ENCODE measurements around the gene IL4I1. TPM values are rescaled to one million over a fixed set of nuclear protein-coding genes. Genes with fewer than 3 reads are reported as not detected.
A peak's percentile ranks its signal among the peaks of the same experiment; 100 is the strongest.

IL4I1 gene
- polyA plus RNA-seq, 3 donors: 5.6 to 7.6 (median 7.0) TPM

GRCh38 chr19:49857838-49858087 lies 38.9 kb downstream of the IL4I1 start:
- DNase-seq: no peak
- Histone ChIP-seq H3K9me3 (replicated peaks in 1 of 2; ENCODE audit: control insufficient read depth in 1 of 2, insufficient read depth in 1 of 2, low read length in 2 of 2) (no peaks in the 10 kb centered on the region), H3K27me3 (ENCODE audit: control insufficient read depth in 2 of 2, insufficient read depth in 2 of 2, low read length in 2 of 2) (peaks cover 0 to 2% of the 10 kb centered on the region in 2 donors), H3K9ac (ENCODE audit: insufficient read depth, low read length, poor library complexity, severe bottlenecking) (no peak overlapping the region), H3K4me3 (replicated peaks in 1 of 3; ENCODE audit: low read depth in 2 of 3, low read length in 3 of 3) (no peak overlapping the region), H3K36me3 (replicated peaks in 1 of 2; ENCODE audit: control insufficient read depth in 1 of 2, insufficient read depth in 2 of 2, low read length in 2 of 2) (peaks cover 41 to 54% of the 10 kb centered on the region in 2 donors), H3K4me2 (replicated peaks; ENCODE audit: extremely low read depth, low read length, poor library complexity, severe bottlenecking) (no peak overlapping the region), H3K4me1 (ENCODE audit: control insufficient read depth in 1 of 2, insufficient read depth in 2 of 2, low read length in 2 of 2) (peaks cover 0 to 2% of the 10 kb centered on the region in 2 donors), H3K79me2 (ENCODE audit: insufficient read depth, low read length) (peaks cover 8% of the 10 kb centered on the region), H2AFZ (ENCODE audit: insufficient read depth, low read depth, low read length, poor library complexity, severe bottlenecking) (no peak overlapping the region), H3K27ac (ENCODE audit: low read depth in 1 of 2, low read length in 2 of 2) (no peak overlapping the region), H4K20me1 (ENCODE audit: insufficient read depth, low read length) (peaks cover 79% of the 10 kb centered on the region)
- Mint-ChIP-seq H3K4me3 (no peak overlapping the region), H3K27me3 (ENCODE audit: low read depth in 3 of 3) (peaks cover 3 to 6% (median 4%) of the 10 kb centered on the region in 3 donors), H3K27ac (peak overlapping the region in 2 of 7 donors; percentile 38 to 46), H3K4me1 (peaks cover 9% of the 10 kb centered on the region), H3K9me3 (no peaks in the 10 kb centered on the region), H3K36me3 (peaks cover 29 to 61% of the 10 kb centered on the region in 2 donors)
- TF ChIP-seq, protein P1, sequence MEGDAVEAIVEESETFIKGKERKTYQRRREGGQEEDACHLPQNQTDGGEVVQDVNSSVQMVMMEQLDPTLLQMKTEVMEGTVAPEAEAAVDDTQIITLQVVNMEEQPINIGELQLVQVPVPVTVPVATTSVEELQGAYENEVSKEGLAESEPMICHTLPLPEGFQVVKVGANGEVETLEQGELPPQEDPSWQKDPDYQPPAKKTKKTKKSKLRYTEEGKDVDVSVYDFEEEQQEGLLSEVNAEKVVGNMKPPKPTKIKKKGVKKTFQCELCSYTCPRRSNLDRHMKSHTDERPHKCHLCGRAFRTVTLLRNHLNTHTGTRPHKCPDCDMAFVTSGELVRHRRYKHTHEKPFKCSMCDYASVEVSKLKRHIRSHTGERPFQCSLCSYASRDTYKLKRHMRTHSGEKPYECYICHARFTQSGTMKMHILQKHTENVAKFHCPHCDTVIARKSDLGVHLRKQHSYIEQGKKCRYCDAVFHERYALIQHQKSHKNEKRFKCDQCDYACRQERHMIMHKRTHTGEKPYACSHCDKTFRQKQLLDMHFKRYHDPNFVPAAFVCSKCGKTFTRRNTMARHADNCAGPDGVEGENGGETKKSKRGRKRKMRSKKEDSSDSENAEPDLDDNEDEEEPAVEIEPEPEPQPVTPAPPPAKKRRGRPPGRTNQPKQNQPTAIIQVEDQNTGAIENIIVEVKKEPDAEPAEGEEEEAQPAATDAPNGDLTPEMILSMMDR (IDR thresholded peaks at IDR 0.05): no peak
- WGBS (ENCODE audit: insufficient coverage): 74% methylated on average over 4 of the region's 5 CpGs
- intact Hi-C loops (cut with micrococcal nuclease): no loop called here

DNA sequence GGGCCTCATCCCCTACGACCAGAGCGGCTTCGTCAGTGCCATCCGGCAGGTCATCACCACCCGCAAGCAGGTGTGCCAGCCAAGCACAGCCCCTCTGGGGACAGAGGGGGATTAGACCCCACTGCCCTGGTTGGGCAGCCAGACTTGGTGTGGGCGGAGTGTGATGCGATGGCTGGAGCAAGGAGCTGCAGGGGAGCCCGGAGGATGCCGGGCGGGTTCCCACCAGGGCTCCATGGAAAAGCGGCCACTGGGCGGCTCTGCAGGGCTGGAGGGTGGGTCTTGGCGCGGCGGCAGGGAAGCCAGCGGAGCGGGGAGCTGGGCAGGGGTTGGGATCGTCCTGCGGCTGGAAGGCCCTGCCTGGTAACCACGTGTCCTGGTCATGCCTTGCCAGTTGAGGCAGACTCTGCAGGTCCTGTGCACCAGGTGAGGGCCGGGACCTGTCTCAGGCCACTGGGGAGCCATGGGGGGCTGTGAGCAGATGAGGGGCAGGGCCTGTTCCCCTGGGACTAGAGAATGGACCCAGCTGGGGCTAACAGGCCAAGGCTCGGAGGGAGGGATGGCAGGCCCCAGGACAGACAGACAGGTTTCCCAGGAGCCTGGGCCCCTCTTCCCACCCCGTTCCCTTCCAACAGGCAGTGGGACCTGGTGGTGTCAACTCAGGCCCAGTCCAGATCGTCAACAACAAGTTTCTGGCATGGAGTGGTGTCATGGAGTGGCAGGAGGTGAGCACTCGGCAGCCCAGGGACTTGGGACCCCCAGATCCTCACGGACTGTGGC lies 39.4 kb downstream of the IL4I1 start:
- Mint-ChIP-seq H3K27ac (peak overlapping the region in 2 of 7 donors; percentile 38 to 46), H3K9me3 (peaks cover 0 to 2% (median 0%) of the 10 kb centered on the region in 7 donors), H3K36me3 (peaks cover 34 to 62% of the 10 kb centered on the region in 2 donors), H3K4me1 (peaks cover 14% of the 10 kb centered on the region), H3K4me3 (no peak overlapping the region), H3K27me3 (ENCODE audit: low read depth in 3 of 3) (peaks cover 9 to 10% (median 9%) of the 10 kb centered on the region in 3 donors)
- peaks cover 13% of the 10 kb centered on the region for H3K79me2 ChIP-seq (ENCODE audit: insufficient read depth, low read length)
- peaks cover 3 to 7% of the 10 kb centered on the region in 2 donors for H3K4me1 ChIP-seq (ENCODE audit: control insufficient read depth in 1 of 2, insufficient read depth in 2 of 2, low read length in 2 of 2)
- 96% methylated on average over 23 of the region's 26 CpGs for WGBS (ENCODE audit: insufficient coverage)
- peaks cover 83% of the 10 kb centered on the region for H4K20me1 ChIP-seq (ENCODE audit: insufficient read depth, low read length)
- H3K27ac ChIP-seq (ENCODE audit: low read depth in 1 of 2, low read length in 2 of 2): no peak overlapping the region
- no peak for DNase-seq
- H2AFZ ChIP-seq (ENCODE audit: insufficient read depth, low read depth, low read length, poor library complexity, severe bottlenecking): no peak overlapping the region
- peaks cover 37 to 54% of the 10 kb centered on the region in 2 donors for H3K36me3 ChIP-seq (replicated peaks in 1 of 2; ENCODE audit: control insufficient read depth in 1 of 2, insufficient read depth in 2 of 2, low read length in 2 of 2)
- H3K4me3 ChIP-seq (replicated peaks in 1 of 3; ENCODE audit: low read depth in 2 of 3, low read length in 3 of 3): no peak overlapping the region
- H3K9ac ChIP-seq (ENCODE audit: insufficient read depth, low read length, poor library complexity, severe bottlenecking): no peak overlapping the region
- TF ChIP-seq, protein P1 (IDR thresholded peaks at IDR 0.05): no peak
- no peak overlapping the region for H3K4me2 ChIP-seq (replicated peaks; ENCODE audit: extremely low read depth, low read length, poor library complexity, severe bottlenecking)
- intact Hi-C loops (cut with micrococcal nuclease): no loop called here
- H3K27me3 ChIP-seq (ENCODE audit: control insufficient read depth in 2 of 2, insufficient read depth in 2 of 2, low read length in 2 of 2): peaks cover 5 to 7% of the 10 kb centered on the region in 2 donors
- H3K9me3 ChIP-seq (replicated peaks in 1 of 2; ENCODE audit: control insufficient read depth in 1 of 2, insufficient read depth in 1 of 2, low read length in 2 of 2): peaks cover 0 to under 1% of the 10 kb centered on the region in 2 donors
